CD14-positive monocyte (primary cell): ENCODE results near the gene VPS18. TPM values are rescaled to one million over a fixed set of nuclear protein-coding genes. Genes with fewer than 3 reads are reported as not detected.

ENCODE experiments used
- DNase-seq, 3 donors: peaks; one replicate each; pipeline ENCODE4 v3.0.0-alpha.2; 2011 to 2022
- H2AFZ ChIP-seq: 2 replicates; pipeline ENCODE4 v1.6.0; 2012; ENCODE audit warnings: mild to moderate bottlenecking, low read depth, low read length, inconsistent platforms; ENCODE audit not compliant: insufficient read depth, poor library complexity, severe bottlenecking
- H3K27ac ChIP-seq, 2 donors: 1 replicate in 1 of 2; 2 replicates in 1 of 2; pipeline ENCODE4 v1.5.1; 2012 to 2013; ENCODE audit warnings: low read length in 2 of 2, control low read depth in 1 of 2, inconsistent platforms in 1 of 2, low read depth in 1 of 2, mild to moderate bottlenecking in 1 of 2
- H3K27me3 ChIP-seq, 2 donors: one replicate each; pipeline versions ENCODE4 v1.6.0 to v1.6.1; 2011 to 2013; ENCODE audit warnings: low read length in 2 of 2; ENCODE audit not compliant: control insufficient read depth in 2 of 2, insufficient read depth in 2 of 2
- H3K36me3 ChIP-seq, 2 donors: replicated peaks in 1 of 2; 1 replicate in 1 of 2; 2 replicates in 1 of 2; pipeline versions ENCODE4 v1.5.1 to v1.6.1; 2012 to 2013; ENCODE audit warnings: low read length in 2 of 2, control low read depth in 1 of 2, inconsistent platforms in 1 of 2, mild to moderate bottlenecking in 1 of 2; ENCODE audit not compliant: insufficient read depth in 2 of 2, control insufficient read depth in 1 of 2
- H3K4me1 ChIP-seq, 2 donors: 1 replicate in 1 of 2; 2 replicates in 1 of 2; pipeline versions ENCODE4 v1.5.1 to v1.6.1; 2012 to 2013; ENCODE audit warnings: low read length in 2 of 2, control low read depth in 1 of 2, inconsistent platforms in 1 of 2, mild to moderate bottlenecking in 1 of 2, moderate library complexity in 1 of 2; ENCODE audit not compliant: insufficient read depth in 2 of 2, control insufficient read depth in 1 of 2
- H3K4me2 ChIP-seq: replicated peaks from 2 replicates; pipeline ENCODE3; 2012; ENCODE audit warnings: low read length, moderate library complexity, mild to moderate bottlenecking; ENCODE audit not compliant: poor library complexity, severe bottlenecking; ENCODE audit errors: extremely low read depth
- H3K4me3 ChIP-seq, 3 experiments: fragments of 200-600 bp in 1 of 3; sonication (generic) in 1 of 3; replicated peaks in 1 of 3; 1 replicate in 2 of 3; 2 replicates in 1 of 3; pipeline ENCODE4 v1.5.1; 2011 to 2013; ENCODE audit warnings: low read length in 3 of 3, mild to moderate bottlenecking in 3 of 3, control low read depth in 2 of 3, low read depth in 2 of 3, inconsistent platforms in 1 of 3, moderate library complexity in 1 of 3
- H3K79me2 ChIP-seq: 2 replicates; pipeline ENCODE4 v1.6.0; 2012; ENCODE audit warnings: mild to moderate bottlenecking, control low read depth, inconsistent platforms, low read length, moderate library complexity; ENCODE audit not compliant: insufficient read depth
- H3K9ac ChIP-seq: 2 replicates; pipeline ENCODE4 v1.6.0; 2017; ENCODE audit warnings: low read length, mild to moderate bottlenecking; ENCODE audit not compliant: insufficient read depth, poor library complexity, severe bottlenecking
- H3K9me3 ChIP-seq, 2 donors: replicated peaks in 1 of 2; 1 replicate in 1 of 2; 2 replicates in 1 of 2; pipeline versions ENCODE4 v1.5.1 to v1.6.1; 2012 to 2013; ENCODE audit warnings: low read length in 2 of 2, control low read depth in 1 of 2; ENCODE audit not compliant: control insufficient read depth in 1 of 2, insufficient read depth in 1 of 2
- H4K20me1 ChIP-seq: 2 replicates; pipeline ENCODE4 v1.6.0; 2012; ENCODE audit warnings: mild to moderate bottlenecking, low read length, control low read depth, moderate library complexity; ENCODE audit not compliant: insufficient read depth
- H3K27ac Mint-ChIP-seq, 7 donors: one replicate each; pipeline ENCODE4 v1.8.0; 2020; ENCODE audit warnings: mild to moderate bottlenecking in 7 of 7, mixed read lengths in 7 of 7, moderate library complexity in 6 of 7, inconsistent platforms in 2 of 7
- H3K27me3 Mint-ChIP-seq, 3 donors: one replicate each; pipeline ENCODE4 v1.8.0; 2021 to 2022; ENCODE audit warnings: low read depth in 3 of 3, mild to moderate bottlenecking in 3 of 3, mixed read lengths in 3 of 3, moderate library complexity in 3 of 3, inconsistent platforms in 1 of 3
- H3K36me3 Mint-ChIP-seq, 2 donors: one replicate each; pipeline ENCODE4 v1.8.0; 2020; ENCODE audit warnings: mixed read lengths in 2 of 2, inconsistent platforms in 1 of 2, mild to moderate bottlenecking in 1 of 2
- H3K4me1 Mint-ChIP-seq: one replicate; pipeline ENCODE4 v1.8.0; 2020; ENCODE audit warnings: mild to moderate bottlenecking, mixed read lengths
- H3K4me3 Mint-ChIP-seq, 2 donors: one replicate each; pipeline ENCODE4 v1.8.0; 2020; ENCODE audit warnings: mild to moderate bottlenecking in 2 of 2, mixed read lengths in 2 of 2, moderate library complexity in 1 of 2
- H3K9me3 Mint-ChIP-seq, 7 donors: one replicate each; pipeline ENCODE4 v1.8.0; 2020 to 2022; ENCODE audit warnings: mixed read lengths in 7 of 7, mild to moderate bottlenecking in 6 of 7, moderate library complexity in 6 of 7, inconsistent platforms in 2 of 7
- CTCF ChIP-seq: fragments of 200-600 bp; IDR thresholded peaks from one replicate; pipeline ENCODE4 v1.8.0; 2022; ENCODE audit warnings: antibody characterized with exemption, mild to moderate bottlenecking
- WGBS: methylation state at CpG from one replicate; pipeline ENCODE4 v1.1.5; 2013; ENCODE audit warnings: missing lambda C conversion rate; ENCODE audit not compliant: insufficient coverage; 5-methylcytosine and 5-hydroxymethylcytosine counted together
- intact Hi-C, 2 donors: fragments of 100-400 bp; cut with micrococcal nuclease; formaldehyde crosslinking; loops; one replicate each; pipeline versions ENCODE4 v1.15.0 to v1.15.1; 2023
- polyA plus RNA-seq, 3 donors: library from polyadenylated mRNA; depleted of rRNA in 1 of 3; unstranded in 2 of 3; stranded (reverse) in 1 of 3; fragments of 300-500 nt in 2 of 3; fragments of >200 nt in 1 of 3; fragmentation: Illumina TruSeq in 2 of 3; gene quantifications; 1 replicate in 2 of 3; 2 replicates in 1 of 3; pipeline ENCODE4 v1.2.3, GENCODE V29; 2012 to 2021

VPS18 gene
- polyA plus RNA-seq, 3 donors: 12.1 to 22.8 (median 21.8) TPM

GRCh38 chr15:40889112-40889511 lies 5.1 kb upstream of the VPS18 start:
- no peak for TF ChIP-seq CTCF
- intact Hi-C loops: no loop called here

GRCh38 chr15:40891138-40891537 lies 3.1 kb upstream of the VPS18 start:
- Histone ChIP-seq H3K36me3 (peaks cover 4 to 8% of the 10 kb centered on the region in 2 donors), H3K27ac (no peak overlapping the region), H3K9me3 (no peaks in the 10 kb centered on the region), H4K20me1 (peaks cover 13% of the 10 kb centered on the region), H3K27me3 (no peaks in the 10 kb centered on the region), H3K4me3 (no peak overlapping the region), H3K79me2 (peaks cover 19% of the 10 kb centered on the region), H3K9ac (no peak overlapping the region), H3K4me1 (peaks cover 24 to 31% of the 10 kb centered on the region in 2 donors), H2AFZ (no peak overlapping the region), H3K4me2 (no peak overlapping the region)
- peaks cover 27% of the 10 kb centered on the region for H3K4me1 Mint-ChIP-seq
- no peak overlapping the region for H3K27ac Mint-ChIP-seq
- intact Hi-C loops: loop anchor here (10.0 kb wide), 2 partner anchors 86 to 196 kb away; partner anchors contain the start of genes DNAJC17 (in 1 of the 2), RAD51 (in 1 of the 2) and ZFYVE19 (in 1 of the 2)
- H3K9me3 Mint-ChIP-seq: peaks cover 0 to 2% (median 0%) of the 10 kb centered on the region in 7 donors
- WGBS: 97% methylated on average over 4 of the region's 5 CpGs
- no peak for TF ChIP-seq CTCF
- peaks cover 3 to 14% (median 8%) of the 10 kb centered on the region in 3 donors for H3K27me3 Mint-ChIP-seq
- no peak for DNase-seq
- H3K36me3 Mint-ChIP-seq: peaks cover 4% of the 10 kb centered on the region in 2 donors
- peak overlapping the region in 1 of 2 donors; percentile 29 for H3K4me3 Mint-ChIP-seq

More at GRCh38 chr15:40889112-40889511, 5.1 kb upstream of the VPS18 start:
- H3K9me3 Mint-ChIP-seq: peaks cover 0 to 2% (median 0%) of the 10 kb centered on the region in 7 donors
- Histone ChIP-seq H3K4me1 (peaks cover 13 to 16% of the 10 kb centered on the region in 2 donors), H3K27ac (no peak overlapping the region), H4K20me1 (no peaks in the 10 kb centered on the region), H3K9ac (no peak overlapping the region), H3K36me3 (no peaks in the 10 kb centered on the region), H3K79me2 (no peaks in the 10 kb centered on the region), H3K4me2 (no peak overlapping the region), H3K9me3 (no peaks in the 10 kb centered on the region), H3K4me3 (no peak overlapping the region), H2AFZ (no peak overlapping the region), H3K27me3 (no peaks in the 10 kb centered on the region)
- H3K27ac Mint-ChIP-seq: peak overlapping the region in 1 of 7 donors; percentile 53
- H3K36me3 Mint-ChIP-seq: no peaks in the 10 kb centered on the region
- peaks cover 14% of the 10 kb centered on the region for H3K4me1 Mint-ChIP-seq
- DNase-seq: no peak
- H3K4me3 Mint-ChIP-seq: no peak overlapping the region
- peaks cover 3 to 18% (median 8%) of the 10 kb centered on the region in 3 donors for H3K27me3 Mint-ChIP-seq
